A673 (cell line): ENCODE measurements around the gene MRPS5. TPM values are rescaled to one million over a fixed set of nuclear protein-coding genes. Genes with fewer than 3 reads are reported as not detected.

ENCODE experiments used
- BruUV-seq: library from RNA; stranded (reverse); fragments of 400-500 nt; replicated peaks from 2 replicates; lab custom pipeline; 2021; lab: Mats Ljungman, UMichigan
- CTCF ChIA-PET: fragments of 300-600 bp; sonication (Branson Sonifier 250); formaldehyde crosslinking; loops from one replicate; lab custom pipeline; 2022; ENCODE audit warnings: antibody characterized with exemption; lab: Charles Lee
- POLR2A ChIA-PET: fragments of 300-600 bp; sonication (Branson Sonifier 250); formaldehyde crosslinking; loops from one replicate; lab custom pipeline; 2022; ENCODE audit warnings: antibody characterized with exemption; ENCODE audit not compliant: low non-redundant PET; lab: Charles Lee
- DNase-seq: peaks from one replicate; pipeline ENCODE4 v3.0.0-alpha.2; 2015; ENCODE audit warnings: low spot score
- H3K27ac ChIP-seq: fragments of 200-600 bp; sonication (generic); 2 replicates; pipeline ENCODE4 v1.5.1; 2016; ENCODE audit warnings: mixed run types, low read depth, mild to moderate bottlenecking, mixed read lengths, antibody characterized with exemption, low read length; ENCODE audit not compliant: poor library complexity, severe bottlenecking
- H3K27me3 ChIP-seq: fragments of 200-600 bp; sonication (generic); replicated peaks from 2 replicates; pipeline ENCODE4 v1.6.1; 2017; ENCODE audit warnings: mixed run types, low read depth, mild to moderate bottlenecking, mixed read lengths, antibody characterized with exemption, low read length; ENCODE audit not compliant: insufficient read depth, poor library complexity
- H3K36me3 ChIP-seq: fragments of 200-600 bp; sonication (generic); 2 replicates; pipeline ENCODE4 v1.6.1; 2016; ENCODE audit warnings: mixed run types, mild to moderate bottlenecking, mixed read lengths, antibody characterized with exemption, low read length; ENCODE audit not compliant: insufficient read depth, poor library complexity, severe bottlenecking
- H3K4me1 ChIP-seq: fragments of 200-600 bp; sonication (generic); 2 replicates; pipeline ENCODE4 v1.6.1; 2017; ENCODE audit warnings: mixed run types, mild to moderate bottlenecking, mixed read lengths, antibody characterized with exemption, low read length; ENCODE audit not compliant: insufficient read depth, poor library complexity, severe bottlenecking
- H3K4me3 ChIP-seq: fragments of 200-600 bp; sonication (generic); 2 replicates; pipeline ENCODE4 v1.5.1; 2016; ENCODE audit warnings: low read depth, mixed run types, mild to moderate bottlenecking, mixed read lengths, low read length; ENCODE audit not compliant: poor library complexity, severe bottlenecking
- H3K9me3 ChIP-seq: fragments of 200-600 bp; sonication (generic); 2 replicates; pipeline ENCODE4 v1.6.1; 2016; ENCODE audit warnings: mixed run types, low read depth, mild to moderate bottlenecking, mixed read lengths, antibody characterized with exemption, low read length; ENCODE audit not compliant: poor library complexity, severe bottlenecking
- CTCF ChIP-seq: fragments of 300-800, 200-600 bp; sonication (generic); conservative IDR thresholded peaks from 2 replicates; pipeline ENCODE4 v1.5.1; 2017; ENCODE audit warnings: low read depth, mild to moderate bottlenecking, antibody characterized with exemption, low read length, moderate library complexity, mixed read lengths
- EZH2 ChIP-seq: fragments of 200-600 bp; sonication (generic); IDR thresholded peaks from 2 replicates; pipeline ENCODE4 v1.6.1; 2017; ENCODE audit warnings: borderline replicate concordance, low read depth, mild to moderate bottlenecking, mixed read lengths, antibody characterized with exemption, low read length; ENCODE audit not compliant: poor library complexity, severe bottlenecking
- intact Hi-C: fragments of 100-400 bp; cut with micrococcal nuclease; formaldehyde crosslinking; loops from one replicate; pipeline ENCODE4 v1.10.0; 2022; ENCODE audit not compliant: unreplicated experiment
- total RNA-seq: library from RNA; stranded (reverse); gene quantifications from 2 replicates; pipeline ENCODE4 v1.2.3, GENCODE V29; 2021

The MRPS5 gene
- total RNA-seq, 1 experiment from 2014 or later: 103 TPM

- BruUV-seq: no TSS peak
Observed at GRCh38 chr2:95072424-95072823, 49.2 kb downstream of the MRPS5 start.

GRCh38 chr2:95071856-95072255 is 49.8 kb downstream of the MRPS5 start:
- H3K9me3 ChIP-seq: no peaks in the 10 kb centered on the region
- TF ChIP-seq EZH2 (no peak), CTCF (no peak)
- intact Hi-C loops: no loop called here
- CTCF ChIA-PET: no interaction called here
- H3K36me3 ChIP-seq: no peaks in the 10 kb centered on the region
- no peak for DNase-seq
- H3K27me3 ChIP-seq: peaks cover 37% of the 10 kb centered on the region
- no TSS peak for BruUV-seq
- no peak overlapping the region for H3K27ac ChIP-seq
- POLR2A ChIA-PET: no interaction called here
- H3K4me3 ChIP-seq: no peak overlapping the region
- peaks cover under 1% of the 10 kb centered on the region for H3K4me1 ChIP-seq

More at GRCh38 chr2:95072424-95072823, 49.2 kb downstream of the MRPS5 start:
- H3K27ac ChIP-seq: no peak overlapping the region
- H3K4me3 ChIP-seq: no peak overlapping the region
- intact Hi-C loops: no loop called here
- ChIA-PET CTCF (no interaction called here), POLR2A (no interaction called here)
- H3K36me3 ChIP-seq: no peaks in the 10 kb centered on the region
- H3K27me3 ChIP-seq: peaks cover 37% of the 10 kb centered on the region
- H3K4me1 ChIP-seq: peaks cover 6% of the 10 kb centered on the region
- TF ChIP-seq EZH2 (no peak), CTCF (no peak)
- DNase-seq: no peak
- H3K9me3 ChIP-seq: no peaks in the 10 kb centered on the region

GRCh38 chr2:95069465-95069864 is 52.1 kb downstream of the MRPS5 start:
- Histone ChIP-seq H3K4me1 (no peaks in the 10 kb centered on the region), H3K27ac (no peak overlapping the region), H3K36me3 (no peaks in the 10 kb centered on the region), H3K4me3 (no peak overlapping the region), H3K9me3 (no peaks in the 10 kb centered on the region), H3K27me3 (peaks cover 25% of the 10 kb centered on the region)
- TF ChIP-seq EZH2 (no peak), CTCF (no peak)
- CTCF ChIA-PET: no interaction called here
- POLR2A ChIA-PET: no interaction called here
- BruUV-seq: no TSS peak
- DNase-seq: no peak
- intact Hi-C loops: no loop called here
